ENCODE measurements around the gene AGFG1. TPM values are rescaled to one million over a fixed set of nuclear protein-coding genes. Genes with fewer than 3 reads are reported as not detected.

AGFG1 gene
- 73.0 TPM for total RNA-seq

DNA sequence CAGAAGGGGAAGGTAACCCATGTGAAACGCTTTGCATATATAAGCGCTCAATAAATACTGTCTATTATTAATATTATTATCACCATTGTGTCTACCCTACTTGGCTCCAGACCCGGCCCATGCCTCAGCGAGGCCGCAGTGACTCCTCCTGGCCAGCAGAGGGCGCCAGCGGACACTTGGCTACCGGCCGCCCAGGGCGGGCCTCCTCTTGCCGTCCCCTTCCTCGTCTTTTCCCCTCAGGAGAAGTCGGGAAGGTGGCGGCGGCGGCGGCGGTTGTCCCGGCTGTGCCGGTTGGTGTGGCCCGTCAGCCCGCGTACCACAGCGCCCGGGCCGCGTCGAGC, at the start of gene AGFG1:
AGFG1 (plus strand) TSS at position 233 of the 341 bp plus-strand sequence. CDS start 266 bp downstream, outside the sequence.
- no peak for FAIRE-seq

DNA sequence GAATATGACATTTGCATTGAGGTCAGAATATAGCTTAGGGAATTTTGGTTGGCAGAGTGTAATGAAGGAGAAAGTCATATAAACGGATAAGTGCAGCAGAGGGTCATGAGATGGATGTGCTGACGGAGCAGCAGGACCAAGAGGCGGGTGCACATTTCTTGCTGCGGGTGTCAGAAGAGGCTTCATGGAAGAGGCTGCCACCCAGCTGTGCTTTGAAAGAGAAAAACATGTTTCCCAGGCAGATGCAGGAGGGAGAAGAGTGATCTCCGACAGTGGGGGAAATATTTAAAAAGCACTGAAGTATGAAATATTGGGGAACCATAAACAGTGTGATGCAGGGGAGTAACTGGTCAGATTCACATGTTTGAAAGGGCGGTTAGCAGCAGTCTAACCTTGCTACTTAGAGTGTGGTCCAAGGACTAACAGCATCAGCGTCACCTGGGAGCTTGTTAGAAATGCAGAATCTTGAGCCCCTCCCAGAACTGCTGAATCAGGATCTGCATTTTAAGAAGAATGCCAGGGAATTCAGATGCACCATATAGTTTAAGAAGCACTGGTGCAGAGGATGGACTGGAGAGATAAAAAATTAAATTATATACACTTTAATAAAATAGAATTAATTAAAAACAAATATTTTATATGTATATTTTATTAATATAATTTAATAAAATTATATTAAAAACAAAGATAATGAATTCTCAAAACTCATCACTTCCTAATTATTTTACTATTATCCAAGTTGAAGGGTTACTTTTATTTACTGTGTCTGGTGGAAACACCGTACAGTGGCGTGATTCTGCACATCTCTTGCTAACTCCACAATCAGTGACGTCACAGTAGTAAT, 48.1 kb upstream of the AGFG1 start:
- no peak for DNase-seq (ENCODE audit: low spot score in 2 of 2)
- FAIRE-seq = peak; percentile 39

More for the DNA sequence above, at the start of gene AGFG1:
- peak; percentile 90 to 91 for DNase-seq (ENCODE audit: low spot score in 2 of 2)

DNA sequence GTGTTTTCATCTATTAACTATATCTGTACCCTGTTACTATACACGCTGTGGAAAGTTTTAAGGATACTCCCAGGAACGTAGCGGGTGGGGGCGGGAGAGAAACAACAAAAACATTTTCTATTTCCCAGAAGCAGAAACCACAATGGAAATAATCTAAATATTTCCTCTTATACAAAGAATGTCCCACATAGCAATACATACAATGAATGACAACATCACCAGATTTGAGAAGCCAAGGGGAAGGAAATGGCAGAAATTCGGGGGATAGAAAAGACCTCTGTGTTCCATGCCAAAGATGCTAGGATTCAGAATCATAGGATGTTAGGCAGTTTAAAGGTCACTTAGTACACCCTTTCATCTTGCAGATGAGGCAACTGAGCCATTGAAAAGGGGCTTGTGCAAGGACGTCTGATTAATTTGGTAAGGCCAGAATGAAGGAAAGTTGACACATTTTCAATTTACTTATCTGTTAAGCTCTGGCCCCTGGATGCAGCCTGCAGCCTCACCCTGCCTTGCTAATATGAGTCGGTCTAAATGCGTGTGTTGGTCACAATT, 43.1 kb upstream of the AGFG1 start:
- no peak for DNase-seq (ENCODE audit: low spot score in 2 of 2)
- FAIRE-seq = no peak

DNA sequence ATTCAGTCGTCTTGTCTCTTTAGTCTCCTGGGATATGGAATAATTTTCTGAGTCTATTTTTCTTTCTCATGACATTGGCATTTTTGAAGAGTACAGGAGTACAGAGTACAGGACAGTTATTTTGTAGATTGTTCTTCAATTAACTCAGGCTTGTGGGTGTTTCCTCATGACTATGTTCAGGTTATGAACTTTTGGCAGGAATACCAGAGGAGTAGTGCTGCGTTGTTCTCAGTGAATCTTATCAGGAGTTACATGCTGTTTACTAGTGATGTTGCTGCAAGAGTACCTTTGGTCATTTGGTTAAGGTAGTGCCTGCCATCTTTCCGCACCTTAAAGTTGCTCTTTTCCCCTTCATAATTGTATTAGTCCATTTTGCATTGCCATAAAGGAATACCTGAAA, 41.3 kb upstream of the AGFG1 start:
- DNase-seq (ENCODE audit: low spot score in 2 of 2) = no peak
- FAIRE-seq = no peak

- FAIRE-seq (no peak), DNase-seq (ENCODE audit: low spot score in 2 of 2) (no peak)
Measured at GRCh38 chr2:227433171-227433570, 38.8 kb upstream of the AGFG1 start.

- DNase-seq (ENCODE audit: low spot score in 2 of 2) (no peak), FAIRE-seq (no peak)
Measured at GRCh38 chr2:227436436-227437174, 35.4 kb upstream of the AGFG1 start.

GRCh38 chr2:227439214-227439613, 32.7 kb upstream of the AGFG1 start:
- FAIRE-seq (no peak), DNase-seq (ENCODE audit: low spot score in 2 of 2) (no peak)

GRCh38 chr2:227442639-227443038, 29.3 kb upstream of the AGFG1 start:
- FAIRE-seq = no peak
- no peak for DNase-seq (ENCODE audit: low spot score in 2 of 2)

DNA sequence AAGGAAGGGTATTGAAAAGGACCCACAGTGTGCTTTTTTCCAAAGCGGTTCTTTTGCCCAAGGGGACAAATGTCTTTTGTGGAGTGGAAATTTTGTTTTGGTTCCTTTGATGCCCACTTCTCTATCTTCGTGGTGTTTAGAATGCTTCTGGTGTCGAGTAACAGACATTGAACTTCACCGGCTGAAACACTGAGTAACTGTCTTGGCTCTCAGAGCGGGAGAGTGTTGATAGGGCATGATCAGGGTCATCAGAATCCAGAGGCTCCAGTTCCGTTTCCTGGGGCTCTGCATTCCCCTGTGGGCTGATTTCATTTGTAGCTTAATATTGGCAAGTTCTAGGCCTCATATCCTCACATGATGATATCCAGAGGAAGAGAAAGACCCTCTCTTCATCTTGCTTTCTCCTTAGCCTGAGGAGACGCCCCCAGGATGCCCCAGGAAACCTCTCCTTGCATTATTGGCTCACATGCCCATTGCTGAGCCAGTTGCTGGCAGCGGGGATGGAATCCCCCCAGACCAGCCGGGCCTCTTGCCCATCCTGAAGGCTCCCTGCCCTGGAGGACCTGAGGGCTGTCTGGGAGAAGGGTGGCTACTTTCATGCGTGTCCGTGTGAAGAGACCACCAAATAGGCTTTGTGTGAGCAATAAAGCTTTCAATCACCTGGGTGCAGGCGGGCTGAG, 27.9 kb upstream of the AGFG1 start:
- FAIRE-seq (no peak), DNase-seq (ENCODE audit: low spot score in 2 of 2) (no peak)

DNA sequence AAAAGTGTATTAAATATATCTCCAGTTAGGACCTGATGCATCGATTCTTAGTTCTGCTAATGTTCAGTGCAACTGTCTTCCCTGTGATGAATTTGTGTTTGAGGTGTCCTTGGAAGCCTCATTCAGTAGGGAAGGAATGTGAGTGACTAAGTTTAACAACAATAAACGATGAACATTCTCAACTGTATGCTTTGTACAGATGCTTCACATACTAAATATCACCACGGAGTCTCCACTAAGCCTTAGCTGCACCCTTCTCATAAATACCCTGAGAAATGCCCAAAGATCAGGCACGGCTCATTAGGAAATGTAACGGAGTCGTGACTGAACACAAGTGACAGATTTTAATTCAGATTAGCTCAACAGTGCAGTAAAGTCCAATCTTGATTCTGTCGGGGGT, 24.4 kb upstream of the AGFG1 start:
- no peak for DNase-seq (ENCODE audit: low spot score in 2 of 2)
- no peak for FAIRE-seq

GRCh38 chr2:227450311-227450841, 21.6 kb upstream of the AGFG1 start:
- FAIRE-seq (no peak), DNase-seq (ENCODE audit: low spot score in 2 of 2) (no peak)

DNA sequence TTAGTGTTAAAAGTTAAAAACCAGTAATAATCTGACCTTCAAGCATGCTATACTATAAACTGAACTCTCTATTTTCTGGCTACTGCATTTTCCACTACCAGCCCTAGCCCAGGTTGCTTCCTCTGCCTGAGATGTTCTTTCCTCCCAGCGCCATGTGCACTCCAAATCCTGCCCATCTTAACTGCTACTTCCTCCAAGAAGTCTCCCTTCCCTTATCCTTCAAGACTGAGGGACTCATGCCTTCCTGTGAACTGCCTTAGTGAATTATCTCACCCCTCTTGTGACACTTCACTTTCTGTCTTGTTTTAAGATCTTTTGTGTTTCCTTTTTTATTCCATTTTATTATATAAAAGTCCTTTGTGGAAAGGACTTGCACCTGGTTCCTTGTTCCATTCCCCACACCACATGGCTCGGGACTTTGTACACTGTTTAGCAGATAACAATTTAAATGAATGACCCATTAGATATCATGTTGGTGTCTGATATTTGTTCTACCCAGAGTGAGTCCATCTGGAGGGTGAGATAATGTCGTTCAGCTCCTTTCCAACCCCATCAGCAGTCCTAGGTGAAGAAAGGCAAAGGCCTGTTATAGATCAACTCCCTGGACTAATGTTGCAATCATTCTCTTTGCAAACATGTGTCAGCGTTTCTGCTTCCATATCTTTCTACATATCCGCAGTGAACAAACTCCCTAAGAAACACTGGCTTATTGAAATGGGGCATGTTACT, 20.9 kb upstream of the AGFG1 start:
- DNase-seq (ENCODE audit: low spot score in 2 of 2) (no peak), FAIRE-seq (no peak)

DNA sequence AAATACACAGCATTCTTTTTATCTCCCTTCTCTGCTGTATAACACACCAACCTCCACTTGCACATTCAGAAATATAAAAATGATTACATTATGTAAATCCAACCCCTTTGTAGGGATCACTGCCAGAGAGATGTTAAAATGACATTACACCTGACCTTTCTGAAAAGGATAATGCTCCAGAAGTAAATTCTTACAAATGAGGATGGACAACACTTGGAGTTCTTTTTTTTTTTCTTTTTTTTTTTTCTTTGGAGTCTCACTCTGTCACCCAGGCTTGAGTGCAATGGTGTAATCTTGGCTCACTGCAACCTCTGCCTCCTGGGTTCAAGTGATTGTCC, 20.3 kb upstream of the AGFG1 start:
- FAIRE-seq = no peak

GRCh38 chr2:227453810-227454209, 18.1 kb upstream of the AGFG1 start:
- DNase-seq (ENCODE audit: low spot score in 2 of 2) = no peak
- FAIRE-seq = no peak

More for the DNA sequence above, 20.3 kb upstream of the AGFG1 start:
- no peak for DNase-seq (ENCODE audit: low spot score in 2 of 2)

- DNase-seq (ENCODE audit: low spot score in 2 of 2) = no peak
- FAIRE-seq = no peak
Measured at GRCh38 chr2:227454323-227454860, 17.6 kb upstream of the AGFG1 start.

- DNase-seq (ENCODE audit: low spot score in 2 of 2) (no peak), FAIRE-seq (no peak)
Measured at GRCh38 chr2:227455200-227455599, 16.8 kb upstream of the AGFG1 start.

DNA sequence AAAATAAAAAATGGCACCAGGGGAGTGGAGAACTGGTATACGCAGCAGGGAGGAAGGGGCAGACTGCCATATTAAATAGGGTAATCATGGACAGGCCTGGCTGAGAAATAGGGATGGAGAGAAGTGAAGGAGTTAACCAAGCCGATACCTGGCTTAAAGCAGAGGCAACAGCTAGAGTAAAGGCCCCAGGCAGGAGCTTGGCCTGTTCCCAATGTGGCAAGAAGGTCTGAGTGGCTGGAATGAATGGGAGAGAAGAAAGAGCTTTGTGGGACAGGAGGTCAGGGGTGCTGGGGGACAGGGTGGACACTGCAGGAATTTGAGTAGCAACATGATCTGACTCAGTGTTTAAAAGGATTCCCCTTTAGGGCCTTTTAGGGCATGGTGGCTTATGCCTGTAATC, 15.9 kb upstream of the AGFG1 start:
- FAIRE-seq = no peak
- DNase-seq (ENCODE audit: low spot score in 2 of 2) = no peak

- DNase-seq (ENCODE audit: low spot score in 2 of 2) (no peak), FAIRE-seq (no peak)
Measured at GRCh38 chr2:227456772-227457171, 15.2 kb upstream of the AGFG1 start.

DNA sequence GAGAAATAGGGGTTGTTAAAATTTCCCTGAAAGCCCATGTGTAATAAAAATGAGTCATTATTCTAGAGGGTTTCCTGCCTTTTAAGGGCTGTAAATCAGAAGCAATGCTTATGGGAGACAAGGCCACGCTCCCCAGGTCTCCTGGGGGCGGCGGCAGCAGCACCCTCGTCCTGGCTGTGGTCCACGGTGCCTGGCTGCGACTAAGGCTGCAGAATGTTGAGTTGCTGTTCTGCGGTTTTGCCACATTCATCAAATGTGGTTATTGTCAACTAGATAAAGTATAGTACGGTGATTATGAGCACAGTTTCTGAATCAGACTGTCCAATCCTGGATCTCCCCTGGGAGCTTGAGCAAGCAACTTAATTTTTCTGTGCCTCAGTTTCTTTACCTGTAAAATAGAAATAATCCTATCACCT, 11.9 kb upstream of the AGFG1 start:
- DNase-seq (ENCODE audit: low spot score in 2 of 2) (no peak), FAIRE-seq (no peak)

- DNase-seq (ENCODE audit: low spot score in 2 of 2) (no peak), FAIRE-seq (no peak)
Measured at GRCh38 chr2:227460833-227461232, 11.1 kb upstream of the AGFG1 start.
